IPS-18a (cell line): Measurements from ENCODE around the gene FBXO5.
A peak's percentile ranks its signal among the peaks of the same experiment; 100 is the strongest.
"Not testable (repeated sequence)": the region's sequence is repeated elsewhere in the genome, so short reads cannot be mapped to it uniquely, and the experiment has no call there.

ENCODE experiments used
- H3K27ac ChIP-seq: one replicate; pipeline ENCODE4 v1.5.1; 2013; ENCODE audit warnings: low read length
- H3K27me3 ChIP-seq: one replicate; pipeline ENCODE4 v1.6.1; 2013; ENCODE audit warnings: mild to moderate bottlenecking, low read length; ENCODE audit not compliant: control insufficient read depth, insufficient read depth
- H3K36me3 ChIP-seq: one replicate; pipeline ENCODE4 v1.6.1; 2013; ENCODE audit warnings: low read depth, low read length; ENCODE audit not compliant: control insufficient read depth
- H3K4me1 ChIP-seq: one replicate; pipeline ENCODE4 v1.6.1; 2013; ENCODE audit warnings: low read depth, low read length; ENCODE audit not compliant: control insufficient read depth
- H3K4me3 ChIP-seq: one replicate; pipeline ENCODE4 v1.5.1; 2013; ENCODE audit warnings: low read length
- H3K9ac ChIP-seq: one replicate; pipeline ENCODE4 v1.6.1; 2013; ENCODE audit warnings: mild to moderate bottlenecking, low read length, moderate library complexity
- H3K9me3 ChIP-seq: one replicate; pipeline ENCODE4 v1.6.1; 2013; ENCODE audit warnings: low read depth, low read length; ENCODE audit not compliant: control insufficient read depth

Gene FBXO5

GRCh38 chr6:152985300-152985699 is 2.5 kb upstream of the FBXO5 start:
- H3K4me1 ChIP-seq, H3K27ac ChIP-seq, H3K27me3 ChIP-seq, H3K9me3 ChIP-seq, H3K36me3 ChIP-seq: not testable (repeated sequence)
- peak overlapping the region; percentile 3 for H3K9ac ChIP-seq
- peak overlapping the region; percentile 89 for H3K4me3 ChIP-seq

- peak overlapping the region; percentile 90 for H3K9ac ChIP-seq
- H3K27ac ChIP-seq, result no peak overlapping the region
- H3K27me3 ChIP-seq, result no peaks in the 10 kb centered on the region
- H3K36me3 ChIP-seq, result no peaks in the 10 kb centered on the region
- no peaks in the 10 kb centered on the region for H3K9me3 ChIP-seq
- peak overlapping the region; percentile 89 for H3K4me3 ChIP-seq
- H3K4me1 ChIP-seq, result peaks cover 12% of the 10 kb centered on the region
These were observed 1.7 kb upstream of the FBXO5 start for GRCh38 chr6:152984513-152984872.

GRCh38 chr6:152983637-152984512 is 1.0 kb upstream of the FBXO5 start:
- Histone ChIP-seq H3K36me3 (no peaks in the 10 kb centered on the region), H3K4me3 (peak overlapping the region; percentile 89), H3K9ac (peak overlapping the region; percentile 90), H3K27me3 (no peaks in the 10 kb centered on the region), H3K9me3 (no peaks in the 10 kb centered on the region), H3K4me1 (peaks cover 14% of the 10 kb centered on the region), H3K27ac (peak overlapping the region; percentile 25)

- H3K27ac ChIP-seq, result peak overlapping the region; percentile 67
These were observed 595 bp downstream of the FBXO5 start for GRCh38 chr6:152981989-152982903.

GRCh38 chr6:152981219-152981618 is 1.6 kb downstream of the FBXO5 start:
- peak overlapping the region; percentile 89 for H3K4me3 ChIP-seq
- H3K9me3 ChIP-seq, result no peaks in the 10 kb centered on the region
- H3K27ac ChIP-seq, result peak overlapping the region; percentile 57
- peaks cover 23% of the 10 kb centered on the region for H3K4me1 ChIP-seq
- peaks cover 20% of the 10 kb centered on the region for H3K36me3 ChIP-seq
- H3K9ac ChIP-seq, result peak overlapping the region; percentile 91
- H3K27me3 ChIP-seq, result no peaks in the 10 kb centered on the region

More at GRCh38 chr6:152981989-152982903, 595 bp downstream of the FBXO5 start:
- H3K9me3 ChIP-seq, result no peaks in the 10 kb centered on the region
- H3K36me3 ChIP-seq, result peaks cover 10% of the 10 kb centered on the region
- H3K27me3 ChIP-seq, result no peaks in the 10 kb centered on the region
- H3K4me1 ChIP-seq, result peaks cover 19% of the 10 kb centered on the region
- H3K9ac ChIP-seq, result peak overlapping the region; percentile 91
- peak overlapping the region; percentile 89 for H3K4me3 ChIP-seq

GRCh38 chr6:152980656-152981055 is 2.2 kb downstream of the FBXO5 start:
- peaks cover 25% of the 10 kb centered on the region for H3K36me3 ChIP-seq
- H3K27ac ChIP-seq, result peak overlapping the region; percentile 57
- H3K9me3 ChIP-seq, result no peaks in the 10 kb centered on the region
- no peaks in the 10 kb centered on the region for H3K27me3 ChIP-seq
- peak overlapping the region; percentile 89 for H3K4me3 ChIP-seq
- peak overlapping the region; percentile 91 for H3K9ac ChIP-seq
- H3K4me1 ChIP-seq, result peaks cover 23% of the 10 kb centered on the region

- H3K36me3 ChIP-seq, result peaks cover 40% of the 10 kb centered on the region
- H3K4me1 ChIP-seq, result peaks cover 23% of the 10 kb centered on the region
- peak overlapping the region; percentile 1 for H3K4me3 ChIP-seq
- H3K27me3 ChIP-seq, result no peaks in the 10 kb centered on the region
- H3K27ac ChIP-seq, result no peak overlapping the region
- H3K9me3 ChIP-seq, result no peaks in the 10 kb centered on the region
- H3K9ac ChIP-seq, result no peak overlapping the region
These were observed 3.7 kb downstream of the FBXO5 start for GRCh38 chr6:152979116-152979515.

- peaks cover 23% of the 10 kb centered on the region for H3K4me1 ChIP-seq
- no peaks in the 10 kb centered on the region for H3K9me3 ChIP-seq
- H3K27me3 ChIP-seq, result no peaks in the 10 kb centered on the region
- no peak overlapping the region for H3K27ac ChIP-seq
- no peak overlapping the region for H3K4me3 ChIP-seq
- H3K36me3 ChIP-seq, result peaks cover 51% of the 10 kb centered on the region
- H3K9ac ChIP-seq, result no peak overlapping the region
These were observed 4.8 kb downstream of the FBXO5 start for GRCh38 chr6:152978058-152978457.

GRCh38 chr6:152977556-152977955 is 5.3 kb downstream of the FBXO5 start:
- peaks cover 23% of the 10 kb centered on the region for H3K4me1 ChIP-seq
- H3K9ac ChIP-seq, result no peak overlapping the region
- H3K27me3 ChIP-seq, result no peaks in the 10 kb centered on the region
- no peaks in the 10 kb centered on the region for H3K9me3 ChIP-seq
- H3K27ac ChIP-seq, result no peak overlapping the region
- H3K4me3 ChIP-seq, result no peak overlapping the region
- peaks cover 56% of the 10 kb centered on the region for H3K36me3 ChIP-seq

- H3K4me1 ChIP-seq, result peaks cover 23% of the 10 kb centered on the region
- no peak overlapping the region for H3K4me3 ChIP-seq
- peaks cover 64% of the 10 kb centered on the region for H3K36me3 ChIP-seq
- no peak overlapping the region for H3K9ac ChIP-seq
- H3K27me3 ChIP-seq, result no peaks in the 10 kb centered on the region
- H3K27ac ChIP-seq, result no peak overlapping the region
- no peaks in the 10 kb centered on the region for H3K9me3 ChIP-seq
These were observed 6.1 kb downstream of the FBXO5 start for GRCh38 chr6:152976749-152977148.

- no peak overlapping the region for H3K9ac ChIP-seq
- H3K36me3 ChIP-seq, result peaks cover 78% of the 10 kb centered on the region
- no peaks in the 10 kb centered on the region for H3K27me3 ChIP-seq
- no peaks in the 10 kb centered on the region for H3K9me3 ChIP-seq
- peak overlapping the region; percentile 6 for H3K4me3 ChIP-seq
- H3K27ac ChIP-seq, result no peak overlapping the region
- H3K4me1 ChIP-seq, result peaks cover 17% of the 10 kb centered on the region
These were observed 7.5 kb downstream of the FBXO5 start for GRCh38 chr6:152975204-152975915.
